Measurements from ENCODE around the gene LSMEM2. TPM values are rescaled to one million over a fixed set of nuclear protein-coding genes. Genes with fewer than 3 reads are reported as not detected.
"Not testable (repeated sequence)": the region's sequence is repeated elsewhere in the genome, so short reads cannot be mapped to it uniquely, and the experiment has no call there.

Gene LSMEM2
- total and polyA plus RNA-seq, 2 experiments from 2014 or later = 0.59 to 0.86 TPM

- no peak for TF ChIP-seq REST (IDR thresholded peaks at IDR 0.05; ENCODE audit: unreplicated experiment)
- no peak for TF ChIP-seq CREB1 (CRISPR knock-in tag; IDR thresholded peaks at IDR 0.05; ENCODE audit: low read depth)
- no peak for TF ChIP-seq EZH2 (IDR thresholded peaks at IDR 0.05; ENCODE audit: low read depth, unreplicated experiment)
- no peak for TF ChIP-seq STAT1 (IDR thresholded peaks at IDR 0.05; ENCODE audit: unreplicated experiment)
- TF ChIP-seq JUNB (IDR thresholded peaks at IDR 0.05; ENCODE audit: unreplicated experiment) = no peak
- no peak for TF ChIP-seq CTCF (conservative IDR thresholded peaks at IDR 0.05; ENCODE audit: low read depth in 2 of 2)
Measured at GRCh38 chr3:50271314-50271936, 7.5 kb upstream of the LSMEM2 start (continued).

- H3F3A ChIP-seq (replicated peaks; ENCODE audit: low read depth) = peaks cover 12% of the 10 kb centered on the region; the same call in 1 of the 2 replicates
- H3K4me3 Mint-ChIP-seq = peak overlapping the region; percentile 64; the same call in 1 of the 3 replicates
- not testable (repeated sequence) for H3K27ac ChIP-seq (ENCODE audit: low read depth); DNase-seq (ENCODE audit: low spot score); H3K9me2 ChIP-seq (ENCODE audit: insufficient read depth); ATAC-seq; H4K20me1 ChIP-seq (replicated peaks; ENCODE audit: insufficient read depth); H3K4me3 ChIP-seq; H3K27ac Mint-ChIP-seq; H3K4me2 ChIP-seq; H3K36me3 ChIP-seq (ENCODE audit: insufficient read depth); H3K79me2 ChIP-seq (replicated peaks; ENCODE audit: insufficient read depth); H2AFZ ChIP-seq; H3K9me3 Mint-ChIP-seq; H3K36me3 Mint-ChIP-seq (ENCODE audit: low read depth)
- H3K27me3 Mint-ChIP-seq (ENCODE audit: insufficient read depth, low read depth, poor library complexity) = peaks cover 52% of the 10 kb centered on the region
- peaks cover 23% of the 10 kb centered on the region for H3K4me1 ChIP-seq (ENCODE audit: insufficient read depth)
- peaks cover 49% of the 10 kb centered on the region for H3K4me1 Mint-ChIP-seq
- H3K27me3 ChIP-seq (ENCODE audit: insufficient read depth) = peaks cover 46% of the 10 kb centered on the region
Measured at GRCh38 chr3:50272538-50272910, 6.4 kb upstream of the LSMEM2 start.

All from GM23338 (cell line).